ENCODE data around the gene TK2.

The TK2 gene

DNA sequence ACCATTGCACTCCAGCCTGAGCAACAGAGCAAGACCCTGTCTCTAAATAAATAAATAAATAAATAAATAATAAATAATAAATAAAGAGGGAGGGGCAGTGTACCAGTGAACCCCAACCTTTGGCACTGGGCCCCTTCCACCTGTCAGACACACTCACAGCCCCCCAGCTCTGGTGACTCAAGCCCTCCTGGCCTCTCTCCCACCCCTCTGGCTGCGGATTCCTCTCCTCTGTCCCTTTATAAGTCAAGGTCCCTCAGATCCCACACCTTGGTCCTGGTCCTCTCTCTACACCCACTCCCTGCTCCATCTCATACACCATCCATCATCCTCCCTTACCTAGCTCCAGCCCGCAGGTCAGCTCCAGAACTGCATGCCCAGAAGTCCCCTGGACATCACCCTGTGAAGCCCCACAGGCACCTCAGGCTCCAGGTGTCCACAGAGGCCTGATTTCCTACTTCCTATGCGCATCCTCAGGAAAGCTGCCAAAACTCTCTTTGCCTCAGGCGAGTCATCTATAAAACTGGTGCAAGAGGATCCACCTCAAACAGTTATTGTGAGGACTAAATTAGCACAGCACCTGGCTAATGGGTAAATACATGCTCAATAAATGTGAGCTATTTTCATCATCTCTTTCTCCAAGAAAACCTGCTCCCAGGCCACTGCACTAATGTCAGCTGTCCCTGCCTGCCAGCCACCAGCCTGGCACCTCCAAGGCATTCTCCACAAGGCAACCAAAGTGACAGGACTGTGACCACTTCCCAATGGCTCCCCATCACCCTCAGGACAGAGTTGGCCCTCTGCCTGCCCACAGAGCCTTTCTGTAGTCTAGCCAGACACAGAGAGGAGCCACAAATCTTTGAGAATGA is 76.0 kb downstream of the TK2 start:
- TF ChIP-seq, protein P1, sequence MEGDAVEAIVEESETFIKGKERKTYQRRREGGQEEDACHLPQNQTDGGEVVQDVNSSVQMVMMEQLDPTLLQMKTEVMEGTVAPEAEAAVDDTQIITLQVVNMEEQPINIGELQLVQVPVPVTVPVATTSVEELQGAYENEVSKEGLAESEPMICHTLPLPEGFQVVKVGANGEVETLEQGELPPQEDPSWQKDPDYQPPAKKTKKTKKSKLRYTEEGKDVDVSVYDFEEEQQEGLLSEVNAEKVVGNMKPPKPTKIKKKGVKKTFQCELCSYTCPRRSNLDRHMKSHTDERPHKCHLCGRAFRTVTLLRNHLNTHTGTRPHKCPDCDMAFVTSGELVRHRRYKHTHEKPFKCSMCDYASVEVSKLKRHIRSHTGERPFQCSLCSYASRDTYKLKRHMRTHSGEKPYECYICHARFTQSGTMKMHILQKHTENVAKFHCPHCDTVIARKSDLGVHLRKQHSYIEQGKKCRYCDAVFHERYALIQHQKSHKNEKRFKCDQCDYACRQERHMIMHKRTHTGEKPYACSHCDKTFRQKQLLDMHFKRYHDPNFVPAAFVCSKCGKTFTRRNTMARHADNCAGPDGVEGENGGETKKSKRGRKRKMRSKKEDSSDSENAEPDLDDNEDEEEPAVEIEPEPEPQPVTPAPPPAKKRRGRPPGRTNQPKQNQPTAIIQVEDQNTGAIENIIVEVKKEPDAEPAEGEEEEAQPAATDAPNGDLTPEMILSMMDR (conservative IDR thresholded peaks at IDR 0.05; ENCODE audit: low read depth): no peak
- ChIA-PET POLR2A (ENCODE audit: low non-redundant PET) (no interaction called here), CTCF (interaction anchor here (0.8 to 1.0 kb wide), 2 partner anchors 12 to 117 kb away, joined by 4 to 5 read pairs; no protein-coding TSS in a partner anchor)
- DNase-seq (ENCODE audit: low spot score): no peak
- no peak overlapping the region for H3K27ac ChIP-seq

DNA sequence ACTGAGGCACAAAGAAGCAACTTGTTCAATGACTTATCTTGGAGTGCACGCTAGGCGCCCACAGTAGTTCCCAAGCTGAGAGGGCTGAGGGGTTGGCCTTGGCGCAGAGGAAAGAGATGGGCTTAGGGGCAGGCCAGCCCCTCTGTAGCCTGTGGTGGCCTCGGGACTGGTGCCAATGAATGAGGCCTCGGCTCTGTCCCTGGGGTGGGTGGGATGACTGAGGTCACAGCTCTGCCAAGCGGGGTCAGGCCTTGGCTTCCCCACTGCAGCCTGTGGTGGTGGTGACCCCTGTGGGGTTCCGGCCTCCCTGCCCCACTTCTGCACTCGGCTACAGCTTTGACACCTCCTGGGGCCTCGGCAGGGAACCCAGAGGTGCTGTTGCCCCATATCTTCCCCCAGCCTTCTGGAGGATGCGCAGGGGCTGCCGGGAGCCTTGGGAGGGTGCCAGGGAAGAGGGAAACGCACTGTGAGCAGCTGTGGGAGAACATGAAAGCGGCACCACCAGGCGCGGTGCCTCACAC is 76.8 kb downstream of the TK2 start:
- DNase-seq (ENCODE audit: low spot score): no peak
- no peak overlapping the region for H3K27ac ChIP-seq
- ChIA-PET CTCF (interaction anchor here (0.7 to 0.8 kb wide), 2 partner anchors 12 to 116 kb away, joined by 5 read pairs; no protein-coding TSS in a partner anchor), POLR2A (ENCODE audit: low non-redundant PET) (no interaction called here)
- TF ChIP-seq, protein P1 (conservative IDR thresholded peaks at IDR 0.05; ENCODE audit: low read depth): no peak

DNA sequence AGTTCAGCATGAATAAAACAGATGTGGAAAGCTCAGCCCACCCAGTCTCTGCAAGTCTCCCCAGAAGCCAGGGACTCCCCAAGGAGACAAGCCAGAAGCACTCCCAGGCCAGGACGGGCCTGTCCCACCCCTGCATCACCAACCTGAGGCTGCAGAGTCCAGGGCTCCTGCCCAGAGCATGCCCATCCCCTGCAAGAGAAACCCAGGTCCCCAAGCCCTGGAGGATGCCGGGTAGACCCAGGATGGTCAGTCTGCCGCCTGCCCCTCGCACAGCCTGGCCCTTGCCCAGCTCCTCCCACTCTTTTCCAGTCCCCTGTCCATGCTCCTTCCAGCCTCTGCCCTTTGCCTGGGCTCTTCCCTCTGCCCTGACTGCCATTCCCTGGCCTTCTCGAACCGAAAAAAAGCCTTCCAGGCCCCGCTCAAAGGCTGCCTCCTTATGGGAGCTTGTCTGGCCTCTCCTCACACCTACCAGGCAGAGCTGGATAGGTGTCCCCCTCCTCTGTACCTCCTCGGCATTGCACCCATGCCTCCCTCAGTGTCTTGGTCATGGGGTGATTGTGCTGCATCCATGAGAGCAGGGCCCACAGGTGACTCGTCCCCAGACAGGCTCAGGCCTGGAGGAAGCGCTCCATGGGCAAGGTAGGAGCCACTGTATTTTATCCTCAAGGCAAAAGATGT is 78.1 kb downstream of the TK2 start:
- no peak for DNase-seq (ENCODE audit: low spot score)
- H3K27ac ChIP-seq: no peak overlapping the region
- ChIA-PET POLR2A (ENCODE audit: low non-redundant PET) (no interaction called here), CTCF (no interaction called here)
- TF ChIP-seq, protein P1 (conservative IDR thresholded peaks at IDR 0.05; ENCODE audit: low read depth): no peak

DNA sequence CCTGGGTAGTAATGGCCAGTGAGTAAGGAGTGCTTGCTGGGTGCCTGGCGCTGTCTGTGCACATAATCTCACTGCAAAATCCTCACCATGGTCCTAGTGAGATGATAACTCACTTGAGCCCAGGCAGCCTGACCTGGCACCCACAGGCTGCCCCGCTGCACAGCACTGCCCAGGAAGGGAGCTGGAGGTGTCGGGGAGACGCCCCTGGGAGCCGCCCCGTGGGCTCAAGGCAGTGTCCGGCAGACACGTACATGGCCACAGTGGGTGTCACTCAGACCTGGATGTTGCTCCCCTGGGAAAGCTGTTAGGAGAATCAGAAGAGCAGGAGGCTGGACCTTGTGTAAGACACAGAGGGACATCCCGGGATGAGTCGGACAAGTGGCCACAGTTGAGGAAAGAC is 78.7 kb downstream of the TK2 start:
- H3K27ac ChIP-seq: no peak overlapping the region
- CTCF ChIA-PET: no interaction called here
- DNase-seq (ENCODE audit: low spot score): no peak
- TF ChIP-seq, protein P1 (conservative IDR thresholded peaks at IDR 0.05; ENCODE audit: low read depth): no peak
- POLR2A ChIA-PET (ENCODE audit: low non-redundant PET): no interaction called here

DNA sequence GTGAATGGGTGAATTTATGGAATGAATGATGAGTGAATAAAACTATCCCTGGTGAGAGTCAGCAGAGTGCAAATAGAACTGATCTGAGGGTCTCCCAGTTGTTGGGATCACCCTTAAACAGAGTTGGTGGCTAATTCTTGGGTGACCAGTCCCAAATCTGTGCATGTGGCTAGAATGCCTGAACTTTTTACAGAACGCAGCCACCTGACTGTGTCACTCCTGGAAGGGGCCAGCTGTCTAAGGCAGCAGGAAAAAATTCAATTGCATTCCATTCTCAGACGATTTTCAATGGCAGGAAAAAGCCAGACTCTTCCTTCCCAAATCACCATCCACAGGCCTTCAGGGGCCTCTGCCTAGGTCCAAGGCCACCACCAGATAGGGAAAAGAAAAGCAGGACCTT is 79.4 kb downstream of the TK2 start:
- H3K27ac ChIP-seq: no peak overlapping the region
- ChIA-PET POLR2A (ENCODE audit: low non-redundant PET) (no interaction called here), CTCF (no interaction called here)
- TF ChIP-seq, protein P1 (conservative IDR thresholded peaks at IDR 0.05; ENCODE audit: low read depth): no peak
- DNase-seq (ENCODE audit: low spot score): no peak

DNA sequence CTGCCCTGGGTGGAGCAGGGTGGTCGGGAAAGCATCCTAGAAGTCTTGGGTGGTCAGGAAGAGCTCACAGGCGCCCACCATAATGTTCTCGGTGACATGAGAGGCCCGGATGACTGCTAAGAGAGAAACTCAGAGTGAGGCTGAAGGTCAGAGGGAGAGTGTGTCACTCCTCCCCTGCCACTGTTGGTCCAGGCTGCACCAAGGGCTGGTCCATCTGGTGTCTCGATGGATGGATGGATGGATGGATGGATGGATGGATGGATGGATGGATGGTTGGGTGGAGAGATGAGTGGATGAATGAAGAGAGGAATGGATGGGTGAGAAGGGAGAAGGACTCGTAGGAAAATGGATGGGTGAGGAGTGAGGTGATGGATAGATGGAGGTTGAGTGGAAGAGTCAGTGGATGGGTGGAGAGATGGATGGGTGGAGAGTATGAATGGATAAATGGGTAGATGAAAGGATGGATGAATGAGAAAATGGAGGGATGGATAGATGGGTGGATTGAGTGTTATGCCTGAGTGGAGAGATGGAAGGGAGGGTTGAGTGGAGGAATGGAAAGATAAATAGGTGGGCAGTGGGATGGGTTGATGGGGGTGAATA is 79.9 kb downstream of the TK2 start:
- H3K27ac ChIP-seq: no peak overlapping the region
- CTCF ChIA-PET: no interaction called here
- POLR2A ChIA-PET (ENCODE audit: low non-redundant PET): no interaction called here
- no peak for DNase-seq (ENCODE audit: low spot score)
- TF ChIP-seq, protein P1 (conservative IDR thresholded peaks at IDR 0.05; ENCODE audit: low read depth): no peak

Measured in RWPE1 (cell line).